ENCODE measurements around the gene GARNL3. TPM values are rescaled to one million over a fixed set of nuclear protein-coding genes. Genes with fewer than 3 reads are reported as not detected.

GARNL3 gene
- total RNA-seq, 1 donor from 2014 or later: 10.4 TPM

- TF ChIP-seq CTCF (conservative IDR thresholded peaks at IDR 0.05; ENCODE audit: low read depth, low read length): no peak
- H3K4me3 ChIP-seq (ENCODE audit: low read depth, low read length): no peak overlapping the region
- DNase-seq (ENCODE audit: low read depth): no peak
These were observed 127.6 kb downstream of the GARNL3 start for GRCh38 chr9:127392166-127392565.

DNA sequence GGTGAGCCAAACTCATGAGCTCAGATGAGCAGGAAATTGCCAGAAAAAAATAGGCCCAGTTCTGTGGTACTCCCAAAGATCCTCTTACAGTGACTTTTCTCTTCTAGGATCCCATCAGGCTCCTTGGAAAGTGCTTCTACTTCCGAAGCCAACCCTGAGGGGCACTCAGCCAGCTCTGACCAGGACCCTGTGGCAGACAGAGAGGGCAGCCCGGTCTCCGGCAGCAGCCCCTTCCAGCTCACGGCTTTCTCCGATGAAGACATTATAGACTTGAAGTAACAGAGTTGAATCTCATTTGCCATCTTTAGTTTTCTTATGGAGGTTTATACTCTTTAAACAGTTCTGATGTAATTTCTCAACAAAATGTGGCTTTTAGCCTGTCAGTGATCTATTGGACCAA, 128.4 kb downstream of the GARNL3 start:
- no peak overlapping the region for H3K4me3 ChIP-seq (ENCODE audit: low read depth, low read length)
- TF ChIP-seq CTCF (conservative IDR thresholded peaks at IDR 0.05; ENCODE audit: low read depth, low read length): no peak
- DNase-seq (ENCODE audit: low read depth): no peak

GRCh38 chr9:127393645-127394044, 129.1 kb downstream of the GARNL3 start:
- no peak for DNase-seq (ENCODE audit: low read depth)
- peak; percentile 23 for TF ChIP-seq CTCF (conservative IDR thresholded peaks at IDR 0.05; ENCODE audit: low read depth, low read length)
- H3K4me3 ChIP-seq (ENCODE audit: low read depth, low read length): no peak overlapping the region

- no peak for TF ChIP-seq CTCF (conservative IDR thresholded peaks at IDR 0.05; ENCODE audit: low read depth, low read length)
- H3K4me3 ChIP-seq (ENCODE audit: low read depth, low read length): peak overlapping the region; percentile 83
- no peak for DNase-seq (ENCODE audit: low read depth)
These were observed 131.1 kb downstream of the GARNL3 start for GRCh38 chr9:127395497-127396252.

GRCh38 chr9:127396253-127396807, 131.8 kb downstream of the GARNL3 start:
- no peak for TF ChIP-seq CTCF (conservative IDR thresholded peaks at IDR 0.05; ENCODE audit: low read depth, low read length)
- no peak for DNase-seq (ENCODE audit: low read depth)
- peak overlapping the region; percentile 83 for H3K4me3 ChIP-seq (ENCODE audit: low read depth, low read length)

DNA sequence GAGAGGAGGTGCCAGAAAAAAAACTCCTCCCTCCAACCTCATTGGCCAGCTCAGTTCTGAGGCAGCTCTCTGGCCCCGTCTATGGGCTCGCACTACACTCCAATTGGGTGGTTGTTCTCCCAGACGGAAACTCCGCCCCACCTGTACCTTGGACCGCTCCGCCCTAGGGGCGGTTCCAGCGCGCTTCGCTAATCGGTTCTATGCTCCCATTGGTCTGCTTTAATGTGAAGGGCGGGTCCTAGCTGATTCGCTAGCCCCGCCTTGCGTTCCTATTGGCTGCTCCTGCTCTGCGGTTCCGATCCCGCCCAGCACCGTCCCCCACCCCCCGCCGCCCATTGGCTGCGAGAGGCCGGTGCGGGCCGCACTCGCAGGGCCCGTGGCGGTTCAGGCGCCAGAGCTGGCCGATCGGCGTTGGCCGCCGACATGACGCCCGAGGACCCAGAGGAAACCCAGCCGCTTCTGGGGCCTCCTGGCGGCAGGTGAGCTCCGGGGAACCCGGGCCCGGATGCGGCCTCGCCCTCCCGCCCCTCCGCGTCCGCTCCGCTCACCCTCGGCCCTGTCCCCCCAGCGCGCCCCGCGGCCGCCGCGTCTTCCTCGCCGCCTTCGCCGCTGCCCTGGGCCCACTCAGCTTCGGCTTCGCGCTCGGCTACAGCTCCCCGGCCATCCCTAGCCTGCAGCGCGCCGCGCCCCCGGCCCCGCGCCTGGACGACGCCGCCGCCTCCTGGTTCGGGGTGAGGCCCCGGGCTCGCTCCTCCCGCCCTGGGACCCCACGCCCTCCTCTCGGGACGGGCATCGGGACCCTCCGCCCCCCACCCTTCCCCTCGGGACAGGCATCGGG, 132.5 kb downstream of the GARNL3 start, which contains the start of gene SLC2A8:
TSS of gene SLC2A8 (plus strand) at position 362 of the 838 bp plus-strand sequence. CDS start at position 424, 62 bp downstream.
- TF ChIP-seq CTCF (conservative IDR thresholded peaks at IDR 0.05; ENCODE audit: low read depth, low read length): no peak
- DNase-seq (ENCODE audit: low read depth): peak; percentile 94
- peak within 1 kb of the TSS; percentile 83 for H3K4me3 ChIP-seq (ENCODE audit: low read depth, low read length)
